Stimulated activated CD8-positive, alpha-beta memory T cell treated with anti-CD3 and anti-CD28 coated beads, Interleukin-4, amount 100 ng/mL, for 24 hours (primary cell): ENCODE measurements around the gene SKAP2.
"Not testable (repeated sequence)": the region's sequence is repeated elsewhere in the genome, so short reads cannot be mapped to it uniquely, and the experiment has no call there.

Experiments
- DNase-seq: peaks from one replicate; pipeline ENCODE4 v3.0.0-alpha.2; 2020; ENCODE audit warnings: low read depth

The SKAP2 gene

GRCh38 chr7:26857506-26858240, 6.7 kb downstream of the SKAP2 start:
- DNase-seq = no peak

GRCh38 chr7:26857170-26857505, 7.3 kb downstream of the SKAP2 start:
- no peak for DNase-seq

- DNase-seq = no peak
Observed at GRCh38 chr7:26856176-26856985, 8.0 kb downstream of the SKAP2 start.

- DNase-seq = no peak
Observed at GRCh38 chr7:26854876-26855855, 9.2 kb downstream of the SKAP2 start.

- no peak for DNase-seq
Observed at GRCh38 chr7:26853788-26854393, 10.5 kb downstream of the SKAP2 start.

- no peak for DNase-seq
Observed at GRCh38 chr7:26850193-26850651, 14.2 kb downstream of the SKAP2 start.

GRCh38 chr7:26843705-26844104, 20.7 kb downstream of the SKAP2 start:
- no peak for DNase-seq

GRCh38 chr7:26842897-26843296, 21.5 kb downstream of the SKAP2 start:
- DNase-seq = no peak

- DNase-seq = no peak
Observed at GRCh38 chr7:26841003-26841739, 23.2 kb downstream of the SKAP2 start.

- DNase-seq = not testable (repeated sequence)
Observed at GRCh38 chr7:26836793-26837192, 27.6 kb downstream of the SKAP2 start.

GRCh38 chr7:26815426-26815825, 49.0 kb downstream of the SKAP2 start:
- DNase-seq = no peak

- DNase-seq = no peak
Observed at GRCh38 chr7:26813432-26813831, 51.0 kb downstream of the SKAP2 start.

GRCh38 chr7:26794541-26794940, 69.8 kb downstream of the SKAP2 start:
- DNase-seq = no peak

GRCh38 chr7:26792576-26792975, 71.8 kb downstream of the SKAP2 start:
- no peak for DNase-seq

- no peak for DNase-seq
Observed at GRCh38 chr7:26792006-26792405, 72.4 kb downstream of the SKAP2 start.

GRCh38 chr7:26789481-26790184, 74.8 kb downstream of the SKAP2 start:
- no peak for DNase-seq

- DNase-seq = no peak
Observed at GRCh38 chr7:26787701-26788100, 76.7 kb downstream of the SKAP2 start.

- DNase-seq = no peak
Observed at GRCh38 chr7:26784118-26784517, 80.3 kb downstream of the SKAP2 start.

GRCh38 chr7:26782501-26782900, 81.9 kb downstream of the SKAP2 start:
- DNase-seq = no peak

GRCh38 chr7:26779978-26780595, 84.3 kb downstream of the SKAP2 start:
- DNase-seq = no peak
